Measurements from ENCODE around the gene NDUFV3. TPM values are rescaled to one million over a fixed set of nuclear protein-coding genes. Genes with fewer than 3 reads are reported as not detected.

The NDUFV3 gene
- total and polyA plus RNA-seq, 2 of the 8 experiments (the other 6 are each of a cell fraction or from before 2014, with no cell fraction given), result 17.0 to 44.4 TPM

GRCh38 chr21:42860345-42860744 lies 32.8 kb upstream of the NDUFV3 start (continued):
- TF ChIP-seq CHD7 (IDR thresholded peaks at IDR 0.05; ENCODE audit: insufficient replicate concordance, low read length) (no peak), TAF7 (optimal IDR thresholded peaks at IDR 0.05; ENCODE audit: borderline replicate concordance, low read depth, low read length) (no peak), NANOG (IDR thresholded peaks at IDR 0.05; ENCODE audit: insufficient read depth, low read depth, low read length, poor library complexity, severe bottlenecking) (no peak), CHD1 (IDR thresholded peaks at IDR 0.05; ENCODE audit: low read depth, low read length) (no peak), BRCA1 (IDR thresholded peaks at IDR 0.05; ENCODE audit: low read depth, low read length) (no peak), SUZ12 (IDR thresholded peaks at IDR 0.05; ENCODE audit: low read length) (no peak), CREB1 (IDR thresholded peaks at IDR 0.05) (no peak), TEAD4 (IDR thresholded peaks at IDR 0.05; ENCODE audit: low read depth, low read length) (no peak), BCL11A (IDR thresholded peaks at IDR 0.05; ENCODE audit: low read depth in 2 of 2, low read length in 2 of 2) (no peak), TBP (IDR thresholded peaks at IDR 0.05; ENCODE audit: low read depth, low read length) (no peak), RFX5 (IDR thresholded peaks at IDR 0.05; ENCODE audit: borderline replicate concordance, low read depth, low read length) (no peak), RBBP5 (IDR thresholded peaks at IDR 0.05; ENCODE audit: borderline replicate concordance, low read depth, low read length) (no peak)

Measured in H1 (cell line).